ENCODE results near the gene STAG1. TPM values are rescaled to one million over a fixed set of nuclear protein-coding genes. Genes with fewer than 3 reads are reported as not detected.

The STAG1 gene
- total and polyA plus RNA-seq, 9 of the 15 experiments (the other 6 are each of a cell fraction or from before 2014, with no cell fraction given), result 2.7 to 17.7 (median 8.8) TPM

DNA sequence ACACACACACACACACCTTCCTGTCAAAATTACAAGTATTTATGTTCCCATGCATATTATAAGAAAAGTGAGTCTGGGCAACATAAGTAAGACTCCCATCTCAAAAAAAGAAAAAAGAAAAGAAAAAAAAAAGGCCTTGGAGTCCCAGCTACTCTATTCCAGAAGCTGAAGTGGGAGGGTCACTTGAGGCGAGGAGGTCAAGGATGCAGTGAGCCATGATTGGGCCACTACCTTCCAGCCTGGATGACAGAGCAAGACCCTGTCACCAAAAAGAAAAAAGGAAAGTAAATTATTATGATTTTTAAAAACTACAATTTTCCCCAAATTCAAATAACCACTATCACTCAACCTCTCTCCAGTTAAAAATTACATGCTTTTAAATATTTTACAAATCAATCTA lies 113.1 kb downstream of the STAG1 start (continued):
- TF ChIP-seq SRF (CRISPR knock-in tag; IDR thresholded peaks at IDR 0.05) (no peak), THAP12 (CRISPR knock-in tag; IDR thresholded peaks at IDR 0.05) (no peak), SMAD1 (IDR thresholded peaks at IDR 0.05; ENCODE audit: low read depth, low read length, partially characterized antibody) (no peak), CAMTA2 (CRISPR knock-in tag; conservative IDR thresholded peaks at IDR 0.05) (no peak), ARID2 (IDR thresholded peaks at IDR 0.05) (no peak)

- H3K27ac ChIP-seq (ENCODE audit: extremely low read depth, low read depth, low read length), result no peak overlapping the region
- POLR2A ChIA-PET, result interaction anchor here (0.9 to 1.0 kb wide), 2 partner anchors 17 to 27 kb away, joined by 3 read pairs; no protein-coding TSS in a partner anchor
- no peaks in the 10 kb centered on the region for H3K9me1 ChIP-seq (ENCODE audit: control insufficient read depth, insufficient read depth, low read length)
- H2AFZ ChIP-seq (ENCODE audit: low read depth, low read length), result no peak overlapping the region
- WGBS (ENCODE audit: insufficient coverage, low coverage, missing lambda C conversion rate), result 63% methylated on average over 2 of the region's 2 CpGs
- no TSS peak for BruUV-seq (replicated peaks)
- ATAC-seq (no peak), FAIRE-seq (no peak), DNase-seq (ENCODE audit: extremely low read depth in 1 of 4, low spot score in 3 of 4) (no peak)
- no peak overlapping the region for H3K4me2 ChIP-seq (ENCODE audit: insufficient read depth, low read length)
- H3K27me3 ChIP-seq (ENCODE audit: control insufficient read depth in 2 of 2, insufficient read depth in 2 of 2, low read length in 2 of 2), result no peaks in the 10 kb centered on the region
- no peaks in the 10 kb centered on the region; a peak in 1 of 5 replicates for H3K4me1 ChIP-seq (replicated peaks in 1 of 2; ENCODE audit: control insufficient read depth in 2 of 2, insufficient read depth in 2 of 2, low read length in 2 of 2)
- H3K36me3 ChIP-seq (ENCODE audit: control insufficient read depth, insufficient read depth, low read length), result no peaks in the 10 kb centered on the region
- CTCF ChIA-PET (ENCODE audit: low intra/inter-chr PET ratio), result no interaction called here
- H3K4me3 ChIP-seq, result no peak overlapping the region
- no peak for TF ChIP-seq ELF4 (CRISPR knock-in tag; IDR thresholded peaks at IDR 0.05)
- TF ChIP-seq, protein P1, sequence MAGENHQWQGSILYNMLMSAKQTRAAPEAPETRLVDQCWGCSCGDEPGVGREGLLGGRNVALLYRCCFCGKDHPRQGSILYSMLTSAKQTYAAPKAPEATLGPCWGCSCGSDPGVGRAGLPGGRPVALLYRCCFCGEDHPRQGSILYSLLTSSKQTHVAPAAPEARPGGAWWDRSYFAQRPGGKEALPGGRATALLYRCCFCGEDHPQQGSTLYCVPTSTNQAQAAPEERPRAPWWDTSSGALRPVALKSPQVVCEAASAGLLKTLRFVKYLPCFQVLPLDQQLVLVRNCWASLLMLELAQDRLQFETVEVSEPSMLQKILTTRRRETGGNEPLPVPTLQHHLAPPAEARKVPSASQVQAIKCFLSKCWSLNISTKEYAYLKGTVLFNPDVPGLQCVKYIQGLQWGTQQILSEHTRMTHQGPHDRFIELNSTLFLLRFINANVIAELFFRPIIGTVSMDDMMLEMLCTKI (IDR thresholded peaks at IDR 0.05; ENCODE audit: partially characterized antibody), result no peak
- no peak for TF ChIP-seq ZNF668 (CRISPR knock-in tag; IDR thresholded peaks at IDR 0.05)
- no peak for TF ChIP-seq XRCC4 (IDR thresholded peaks at IDR 0.05; ENCODE audit: extremely low read depth, insufficient read depth, insufficient read length)
- H3K9me3 ChIP-seq (replicated peaks; ENCODE audit: control insufficient read depth, insufficient read depth, low read depth, low read length), result no peaks in the 10 kb centered on the region
- no peak overlapping the region for H3K9ac ChIP-seq (ENCODE audit: insufficient read depth in 1 of 2, low read depth in 2 of 2, low read length in 2 of 2)
- intact Hi-C loops (cut with micrococcal nuclease) (no loop called here), in situ Hi-C loops (cut with MboI) (no loop called here)
- no peaks in the 10 kb centered on the region for H4K20me1 ChIP-seq (replicated peaks; ENCODE audit: control insufficient read depth, insufficient read depth, low read length)
- H3K79me2 ChIP-seq (ENCODE audit: control insufficient read depth, insufficient read depth, low read length), result peaks cover 20% of the 10 kb centered on the region; the same call in 2 of the 3 replicates
Measured at GRCh38 chr3:136637176-136637575, 115.0 kb downstream of the STAG1 start.

Measured in K562 (cell line).